ENCODE results near the gene HACE1. TPM values are rescaled to one million over a fixed set of nuclear protein-coding genes. Genes with fewer than 3 reads are reported as not detected.

HACE1 gene
- total RNA-seq, 1 experiment from 2014 or later, result 13.0 TPM

DNA sequence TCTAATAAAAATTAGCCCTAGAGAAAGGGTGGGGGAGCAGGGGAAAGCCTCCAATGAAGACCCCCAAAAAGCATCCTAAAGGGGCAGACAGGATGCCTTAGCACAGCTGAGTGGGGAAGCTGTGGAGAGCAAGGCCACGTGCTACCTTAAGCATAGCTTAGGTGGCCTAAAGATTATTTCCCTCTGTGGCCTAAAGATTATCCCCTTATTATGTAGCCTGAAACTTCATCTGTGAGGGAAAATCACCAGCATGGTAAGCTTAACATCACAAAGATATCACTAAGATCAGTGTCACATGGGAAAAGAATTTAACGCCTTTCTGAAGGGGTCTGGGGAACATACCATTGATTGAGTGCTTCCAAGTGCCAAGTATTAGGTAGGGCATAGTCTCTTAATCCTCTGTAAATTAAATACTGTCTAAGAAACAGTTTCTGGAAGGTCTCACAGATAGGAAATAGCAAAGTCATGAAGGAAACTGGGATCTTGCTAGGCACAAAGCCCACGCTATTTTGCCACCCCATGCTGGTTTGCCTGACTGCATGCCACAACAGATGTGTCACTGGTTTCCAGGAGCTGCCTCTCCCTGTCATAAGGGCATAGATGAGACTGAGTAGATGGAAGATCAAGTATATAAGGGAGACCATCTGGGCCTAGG is 170.0 kb downstream of the HACE1 start:
- no peak for DNase-seq (ENCODE audit: low read depth, low spot score)
- POLR2A ChIA-PET, result no interaction called here
- in situ Hi-C loops (cut with HindIII; ENCODE audit: low pct_unique_long_range_greater_than_20kb, low sequenced_read_pairs) (no loop called here), intact Hi-C loops (cut with micrococcal nuclease; ENCODE audit: unreplicated experiment) (no loop called here)
- H3K36me3 ChIP-seq (ENCODE audit: control insufficient read depth, insufficient read depth, low read length), result no peaks in the 10 kb centered on the region
- no peak for ATAC-seq
- H3K9me3 ChIP-seq (ENCODE audit: control insufficient read depth, insufficient read depth, low read depth, low read length), result peaks cover 7% of the 10 kb centered on the region; the same call in 1 of the 2 replicates
- BruUV-seq (replicated peaks), result no TSS peak
- H3K4me1 ChIP-seq (ENCODE audit: control insufficient read depth, insufficient read depth, low read length), result no peaks in the 10 kb centered on the region; the same call in 1 of the 2 replicates
- no peak overlapping the region for H3K27ac ChIP-seq (ENCODE audit: low read length)
- no peaks in the 10 kb centered on the region for H3K27me3 ChIP-seq (ENCODE audit: control insufficient read depth, insufficient read depth, low read length)
- TF ChIP-seq, protein P1, sequence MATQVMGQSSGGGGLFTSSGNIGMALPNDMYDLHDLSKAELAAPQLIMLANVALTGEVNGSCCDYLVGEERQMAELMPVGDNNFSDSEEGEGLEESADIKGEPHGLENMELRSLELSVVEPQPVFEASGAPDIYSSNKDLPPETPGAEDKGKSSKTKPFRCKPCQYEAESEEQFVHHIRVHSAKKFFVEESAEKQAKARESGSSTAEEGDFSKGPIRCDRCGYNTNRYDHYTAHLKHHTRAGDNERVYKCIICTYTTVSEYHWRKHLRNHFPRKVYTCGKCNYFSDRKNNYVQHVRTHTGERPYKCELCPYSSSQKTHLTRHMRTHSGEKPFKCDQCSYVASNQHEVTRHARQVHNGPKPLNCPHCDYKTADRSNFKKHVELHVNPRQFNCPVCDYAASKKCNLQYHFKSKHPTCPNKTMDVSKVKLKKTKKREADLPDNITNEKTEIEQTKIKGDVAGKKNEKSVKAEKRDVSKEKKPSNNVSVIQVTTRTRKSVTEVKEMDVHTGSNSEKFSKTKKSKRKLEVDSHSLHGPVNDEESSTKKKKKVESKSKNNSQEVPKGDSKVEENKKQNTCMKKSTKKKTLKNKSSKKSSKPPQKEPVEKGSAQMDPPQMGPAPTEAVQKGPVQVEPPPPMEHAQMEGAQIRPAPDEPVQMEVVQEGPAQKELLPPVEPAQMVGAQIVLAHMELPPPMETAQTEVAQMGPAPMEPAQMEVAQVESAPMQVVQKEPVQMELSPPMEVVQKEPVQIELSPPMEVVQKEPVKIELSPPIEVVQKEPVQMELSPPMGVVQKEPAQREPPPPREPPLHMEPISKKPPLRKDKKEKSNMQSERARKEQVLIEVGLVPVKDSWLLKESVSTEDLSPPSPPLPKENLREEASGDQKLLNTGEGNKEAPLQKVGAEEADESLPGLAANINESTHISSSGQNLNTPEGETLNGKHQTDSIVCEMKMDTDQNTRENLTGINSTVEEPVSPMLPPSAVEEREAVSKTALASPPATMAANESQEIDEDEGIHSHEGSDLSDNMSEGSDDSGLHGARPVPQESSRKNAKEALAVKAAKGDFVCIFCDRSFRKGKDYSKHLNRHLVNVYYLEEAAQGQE (IDR thresholded peaks at IDR 0.05; ENCODE audit: insufficient read depth in 1 of 2, low read depth in 2 of 2, low read length in 1 of 2), result no peak
- no peak for TF ChIP-seq POLR2AphosphoS5 (IDR thresholded peaks at IDR 0.05; ENCODE audit: low read depth, low read length)
- TF ChIP-seq, protein P2, sequence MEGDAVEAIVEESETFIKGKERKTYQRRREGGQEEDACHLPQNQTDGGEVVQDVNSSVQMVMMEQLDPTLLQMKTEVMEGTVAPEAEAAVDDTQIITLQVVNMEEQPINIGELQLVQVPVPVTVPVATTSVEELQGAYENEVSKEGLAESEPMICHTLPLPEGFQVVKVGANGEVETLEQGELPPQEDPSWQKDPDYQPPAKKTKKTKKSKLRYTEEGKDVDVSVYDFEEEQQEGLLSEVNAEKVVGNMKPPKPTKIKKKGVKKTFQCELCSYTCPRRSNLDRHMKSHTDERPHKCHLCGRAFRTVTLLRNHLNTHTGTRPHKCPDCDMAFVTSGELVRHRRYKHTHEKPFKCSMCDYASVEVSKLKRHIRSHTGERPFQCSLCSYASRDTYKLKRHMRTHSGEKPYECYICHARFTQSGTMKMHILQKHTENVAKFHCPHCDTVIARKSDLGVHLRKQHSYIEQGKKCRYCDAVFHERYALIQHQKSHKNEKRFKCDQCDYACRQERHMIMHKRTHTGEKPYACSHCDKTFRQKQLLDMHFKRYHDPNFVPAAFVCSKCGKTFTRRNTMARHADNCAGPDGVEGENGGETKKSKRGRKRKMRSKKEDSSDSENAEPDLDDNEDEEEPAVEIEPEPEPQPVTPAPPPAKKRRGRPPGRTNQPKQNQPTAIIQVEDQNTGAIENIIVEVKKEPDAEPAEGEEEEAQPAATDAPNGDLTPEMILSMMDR (IDR thresholded peaks at IDR 0.05), result no peak
- TF ChIP-seq SIN3A (IDR thresholded peaks at IDR 0.05; ENCODE audit: borderline replicate concordance, insufficient read depth, low read depth, low read length), result no peak
- TF ChIP-seq TCF7L2 (IDR thresholded peaks at IDR 0.05; ENCODE audit: low read depth, low read length), result no peak
- H3K4me3 ChIP-seq (ENCODE audit: low read depth in 2 of 2, low read length in 2 of 2), result no peak overlapping the region
- CTCF ChIA-PET, result no interaction called here

DNA sequence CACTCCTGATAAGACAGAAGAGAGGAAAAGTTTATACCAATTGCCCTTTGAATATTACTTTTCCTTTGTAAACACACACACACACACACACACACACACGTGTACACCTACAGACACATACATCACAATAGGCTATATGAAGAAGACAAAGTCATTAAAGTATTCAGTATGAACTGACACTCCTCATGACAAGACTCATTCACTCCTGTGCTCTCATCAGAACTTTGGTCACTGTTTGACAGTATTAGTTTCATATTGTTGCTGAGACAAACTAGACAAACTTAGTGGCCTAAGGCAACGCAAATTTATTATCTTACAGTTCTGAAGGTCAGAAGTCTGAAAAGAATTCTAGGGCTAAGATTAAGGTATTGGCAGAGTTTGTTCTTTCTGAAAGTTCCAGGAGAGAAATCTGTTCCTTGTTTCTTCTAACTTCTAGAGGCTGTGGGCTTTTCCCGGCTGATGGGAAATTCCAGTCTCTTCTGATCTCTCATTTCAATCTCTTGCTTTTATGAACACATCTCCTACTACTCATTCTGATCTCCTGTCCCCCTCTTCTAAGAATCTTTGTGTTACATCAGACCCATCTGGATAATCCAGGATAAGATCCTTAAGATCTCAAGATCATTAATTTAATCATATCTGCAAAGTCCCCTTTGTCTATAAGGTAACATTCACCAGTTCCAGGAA is 171.3 kb downstream of the HACE1 start:
- CTCF ChIA-PET, result no interaction called here

More for the DNA sequence above, 171.3 kb downstream of the HACE1 start:
- in situ Hi-C loops (cut with HindIII; ENCODE audit: low pct_unique_long_range_greater_than_20kb, low sequenced_read_pairs), result no loop called here
- POLR2A ChIA-PET, result no interaction called here
- H3K4me3 ChIP-seq (ENCODE audit: low read depth in 2 of 2, low read length in 2 of 2), result no peak overlapping the region
- DNase-seq (ENCODE audit: low read depth, low spot score) (no peak), ATAC-seq (no peak)
- no peaks in the 10 kb centered on the region for H3K36me3 ChIP-seq (ENCODE audit: control insufficient read depth, insufficient read depth, low read length)
- peaks cover 7% of the 10 kb centered on the region; the same call in 1 of the 2 replicates for H3K9me3 ChIP-seq (ENCODE audit: control insufficient read depth, insufficient read depth, low read depth, low read length)
- no TSS peak for BruUV-seq (replicated peaks)
- no peak for TF ChIP-seq SIN3A (IDR thresholded peaks at IDR 0.05; ENCODE audit: borderline replicate concordance, insufficient read depth, low read depth, low read length)
- no peak for TF ChIP-seq TCF7L2 (IDR thresholded peaks at IDR 0.05; ENCODE audit: low read depth, low read length)
- H3K27ac ChIP-seq (ENCODE audit: low read length), result no peak overlapping the region; the same call in 1 of the 2 replicates
- intact Hi-C loops (cut with micrococcal nuclease; ENCODE audit: unreplicated experiment), result no loop called here
- H3K27me3 ChIP-seq (ENCODE audit: control insufficient read depth, insufficient read depth, low read length), result no peaks in the 10 kb centered on the region
- no peaks in the 10 kb centered on the region; the same call in 1 of the 2 replicates for H3K4me1 ChIP-seq (ENCODE audit: control insufficient read depth, insufficient read depth, low read length)
